LNCaP clone FGC (cell line): ENCODE data around the gene ABHD2.
A peak's percentile ranks its signal among the peaks of the same experiment; 100 is the strongest.

Experiments
- DNase-seq: peaks from one replicate; pipeline ENCODE4 v3.0.0-alpha.2; 2011; ENCODE audit warnings: low read depth
- H3K4me3 ChIP-seq: 2 replicates; pipeline ENCODE4 v1.5.1; 2011; ENCODE audit warnings: mild to moderate bottlenecking, low read depth, low read length, control low read depth
- TF ChIP-seq, protein P1 (sequence below): IDR thresholded peaks from 2 replicates; pipeline ENCODE4 v1.5.1; 2012; ENCODE audit warnings: mild to moderate bottlenecking; ENCODE audit not compliant: control insufficient read depth, insufficient read depth; ENCODE audit errors: extremely low read depth

The ABHD2 gene

DNA sequence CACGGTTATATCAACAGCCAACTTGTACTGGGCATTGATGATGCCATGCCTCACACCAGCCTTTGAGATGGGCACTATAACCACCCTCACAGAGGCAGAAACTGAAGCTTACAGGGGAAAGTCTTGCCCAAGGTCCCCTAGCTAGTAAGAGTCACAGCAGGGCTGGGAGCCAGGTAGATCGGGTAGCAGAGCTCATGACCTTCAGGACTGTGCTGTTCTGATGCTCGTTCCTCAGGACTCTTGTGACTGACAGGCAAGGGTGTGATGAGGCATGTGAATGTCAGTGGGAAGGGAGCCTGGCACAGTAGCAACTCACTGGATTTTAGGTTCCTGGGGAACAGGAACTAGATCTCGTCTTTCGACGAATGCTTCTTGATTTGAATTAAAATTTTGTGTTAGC lies 67.4 kb downstream of the ABHD2 start:
- DNase-seq: no peak
- TF ChIP-seq, protein P1, sequence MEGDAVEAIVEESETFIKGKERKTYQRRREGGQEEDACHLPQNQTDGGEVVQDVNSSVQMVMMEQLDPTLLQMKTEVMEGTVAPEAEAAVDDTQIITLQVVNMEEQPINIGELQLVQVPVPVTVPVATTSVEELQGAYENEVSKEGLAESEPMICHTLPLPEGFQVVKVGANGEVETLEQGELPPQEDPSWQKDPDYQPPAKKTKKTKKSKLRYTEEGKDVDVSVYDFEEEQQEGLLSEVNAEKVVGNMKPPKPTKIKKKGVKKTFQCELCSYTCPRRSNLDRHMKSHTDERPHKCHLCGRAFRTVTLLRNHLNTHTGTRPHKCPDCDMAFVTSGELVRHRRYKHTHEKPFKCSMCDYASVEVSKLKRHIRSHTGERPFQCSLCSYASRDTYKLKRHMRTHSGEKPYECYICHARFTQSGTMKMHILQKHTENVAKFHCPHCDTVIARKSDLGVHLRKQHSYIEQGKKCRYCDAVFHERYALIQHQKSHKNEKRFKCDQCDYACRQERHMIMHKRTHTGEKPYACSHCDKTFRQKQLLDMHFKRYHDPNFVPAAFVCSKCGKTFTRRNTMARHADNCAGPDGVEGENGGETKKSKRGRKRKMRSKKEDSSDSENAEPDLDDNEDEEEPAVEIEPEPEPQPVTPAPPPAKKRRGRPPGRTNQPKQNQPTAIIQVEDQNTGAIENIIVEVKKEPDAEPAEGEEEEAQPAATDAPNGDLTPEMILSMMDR: no peak
- no peak overlapping the region for H3K4me3 ChIP-seq

DNA sequence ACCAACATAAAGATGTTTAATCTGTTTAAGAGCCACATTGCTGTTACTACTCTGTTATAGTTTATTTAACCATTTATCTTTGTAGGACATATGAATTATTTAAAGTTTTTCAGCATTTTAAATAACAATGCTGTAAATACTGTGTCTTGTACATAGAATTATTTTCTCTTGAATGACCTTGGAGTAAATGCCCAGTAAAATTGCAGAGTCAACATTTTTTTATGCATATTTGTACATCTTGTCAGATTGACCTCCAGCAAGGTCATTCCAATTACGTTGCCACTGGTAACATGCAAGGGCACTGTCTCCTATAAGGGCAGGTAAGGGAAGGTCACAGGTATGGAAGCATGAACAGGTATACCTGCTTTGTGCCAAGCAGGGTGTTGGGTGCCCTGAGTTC lies 68.8 kb downstream of the ABHD2 start:
- no peak overlapping the region for H3K4me3 ChIP-seq
- TF ChIP-seq, protein P1: no peak
- no peak for DNase-seq

DNA sequence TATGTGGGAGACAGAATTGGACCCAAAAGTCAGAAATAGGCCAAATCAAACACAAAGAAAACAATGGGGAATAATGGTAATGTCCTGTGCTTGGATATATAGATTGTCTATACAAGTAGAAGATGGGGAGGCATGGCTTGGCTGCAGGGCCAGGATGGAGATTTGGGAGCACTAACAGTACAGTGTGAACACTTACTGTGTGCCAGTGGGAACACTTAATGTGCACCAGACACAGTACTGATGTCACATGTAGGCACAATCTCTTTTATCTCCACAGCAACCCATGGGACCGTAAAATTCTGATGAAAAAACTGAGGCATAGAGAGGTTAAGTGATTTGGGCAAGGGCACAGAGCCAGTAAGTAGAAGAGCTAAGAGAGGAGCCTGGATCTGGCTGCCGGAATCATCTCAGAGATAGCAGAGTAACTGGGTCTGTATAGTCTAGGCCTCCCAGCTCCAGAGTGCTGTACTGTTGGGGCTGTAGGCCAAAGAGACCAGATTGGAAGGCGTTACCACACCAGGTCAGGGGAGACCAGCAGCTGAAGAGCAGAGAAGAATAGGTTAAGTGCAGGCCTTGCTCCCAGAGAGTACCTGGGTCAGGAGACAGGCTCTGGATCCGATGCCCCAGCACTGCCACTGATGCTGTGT lies 69.8 kb downstream of the ABHD2 start:
- no peak for DNase-seq
- H3K4me3 ChIP-seq: no peak overlapping the region
- TF ChIP-seq, protein P1: no peak

DNA sequence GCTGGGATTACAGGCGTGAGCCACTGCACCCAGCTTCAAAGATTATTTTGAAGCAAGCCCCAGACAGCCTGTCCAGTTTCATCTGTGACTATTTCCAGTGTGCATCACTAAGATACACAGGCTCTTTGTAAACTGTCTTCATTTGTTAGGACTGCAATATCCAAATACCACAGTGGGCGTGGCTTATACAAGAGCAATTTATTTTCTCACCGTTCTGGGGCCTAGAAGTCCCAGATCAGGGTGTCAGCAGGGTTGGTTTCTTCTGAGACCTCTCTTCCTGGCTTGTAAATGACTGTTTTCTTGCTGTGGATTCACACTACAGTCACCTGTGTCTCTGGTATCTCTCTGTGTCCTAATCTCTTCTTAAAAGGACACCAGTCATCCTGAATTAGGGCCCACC lies 73.4 kb downstream of the ABHD2 start:
- H3K4me3 ChIP-seq: no peak overlapping the region
- TF ChIP-seq, protein P1: no peak
- DNase-seq: no peak

DNA sequence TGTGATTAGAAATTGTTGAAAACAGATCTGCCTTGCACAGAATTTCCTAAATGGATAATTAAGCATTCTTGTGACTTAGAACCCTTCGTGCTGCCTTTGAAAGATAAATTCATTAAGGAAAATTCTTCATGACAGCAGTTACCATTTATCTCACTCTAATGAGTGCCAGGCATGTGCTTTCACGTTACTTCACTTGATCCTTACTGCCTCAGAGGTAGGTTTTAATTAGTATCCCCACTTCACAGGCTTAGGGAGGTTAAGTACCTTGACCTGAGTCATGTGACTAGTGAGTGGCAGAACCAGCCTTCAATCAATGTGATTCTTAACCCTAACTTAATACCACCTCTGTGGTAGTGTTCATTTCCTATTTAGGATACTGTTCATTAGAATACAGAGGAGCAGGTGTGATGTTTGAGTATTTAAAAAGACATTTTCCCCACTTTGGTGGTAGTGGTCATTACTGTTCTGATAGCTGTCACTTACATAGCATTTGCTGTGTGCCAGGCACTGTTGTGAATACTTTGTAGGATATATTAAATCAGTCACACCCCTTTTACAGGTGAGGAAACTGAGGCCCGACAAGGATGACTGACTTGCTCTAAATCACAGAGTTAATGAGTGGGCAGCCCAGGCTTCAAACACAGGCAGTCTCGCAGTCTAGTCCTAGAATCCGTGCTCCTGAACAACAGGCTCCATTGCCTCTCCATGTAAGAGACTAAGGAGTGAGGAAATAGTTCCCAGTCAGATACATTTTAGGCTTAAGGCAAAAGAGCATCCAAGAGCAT lies 75.2 kb downstream of the ABHD2 start:
- H3K4me3 ChIP-seq: no peak overlapping the region
- TF ChIP-seq, protein P1: no peak
- DNase-seq: no peak

DNA sequence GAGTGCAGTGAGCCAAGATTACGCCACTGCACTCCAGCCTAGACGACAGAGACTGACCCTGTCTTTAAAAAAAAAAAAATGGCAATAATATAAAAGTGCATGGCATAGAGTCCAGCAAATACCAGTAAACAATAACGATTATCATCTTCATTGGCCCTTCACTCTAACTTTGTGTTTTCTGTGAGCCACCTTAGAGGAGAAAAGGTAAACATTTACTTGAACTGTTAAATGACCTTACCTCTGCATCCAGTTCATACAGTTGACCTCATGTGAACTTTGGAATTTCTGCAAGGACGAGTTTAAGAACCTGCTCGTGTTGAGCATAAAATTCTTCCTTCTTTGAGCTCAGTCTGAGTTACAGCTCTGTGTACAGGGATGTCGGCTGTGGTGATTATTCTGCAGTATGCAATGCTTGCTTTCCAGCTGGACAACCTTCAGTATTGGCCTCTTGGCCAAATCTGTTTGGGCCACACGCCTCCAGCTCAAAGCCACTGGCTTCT lies 76.5 kb downstream of the ABHD2 start:
- no peak overlapping the region for H3K4me3 ChIP-seq
- DNase-seq: peak; percentile 92
- TF ChIP-seq, protein P1: no peak
